GM20431 (cell line): ENCODE measurements around the gene FHDC1.

Experiments
- in situ Hi-C: fragments of 300-500 bp; cut with MseI, MboI; formaldehyde crosslinking; loops from one replicate; pipeline ENCODE4 v1.15.0; 2020; ENCODE audit warnings: low sequenced_read_pairs; ENCODE audit not compliant: unreplicated experiment

FHDC1 gene

DNA sequence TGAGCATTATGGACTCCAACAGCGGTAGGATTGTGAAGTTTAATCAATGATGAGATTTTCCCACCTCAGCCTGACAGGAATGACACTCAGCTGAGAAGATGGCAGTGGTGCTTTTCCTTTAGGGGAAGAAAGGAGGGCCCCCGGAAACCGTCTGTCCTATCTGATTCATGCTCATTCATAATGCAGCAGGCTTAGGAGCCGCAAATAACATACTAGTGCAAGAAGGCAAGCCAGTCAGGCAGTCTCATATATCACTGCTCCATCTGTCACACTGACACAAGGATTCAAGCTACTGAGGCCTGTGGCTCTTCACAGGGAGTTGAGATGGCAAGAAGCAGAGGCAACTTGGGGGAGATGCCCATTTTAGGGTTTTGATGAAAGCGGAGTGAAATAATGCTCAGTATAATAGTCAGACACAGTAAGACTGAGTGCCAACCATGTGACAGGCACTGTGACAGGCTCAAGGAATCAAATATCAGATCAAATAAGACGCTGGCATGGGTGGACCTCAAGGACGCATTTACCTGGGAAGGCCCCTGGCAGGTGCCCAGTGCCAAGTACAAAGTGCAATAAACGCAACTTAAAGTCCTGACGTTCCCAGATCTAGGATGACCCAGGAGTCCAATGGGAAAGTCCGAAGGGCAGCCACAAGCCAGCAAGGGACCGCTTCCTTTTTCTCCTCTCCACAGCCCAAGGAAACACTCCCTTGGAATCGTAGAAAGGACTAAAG, 63.4 kb downstream of the FHDC1 start:
- in situ Hi-C loops = no loop called here

DNA sequence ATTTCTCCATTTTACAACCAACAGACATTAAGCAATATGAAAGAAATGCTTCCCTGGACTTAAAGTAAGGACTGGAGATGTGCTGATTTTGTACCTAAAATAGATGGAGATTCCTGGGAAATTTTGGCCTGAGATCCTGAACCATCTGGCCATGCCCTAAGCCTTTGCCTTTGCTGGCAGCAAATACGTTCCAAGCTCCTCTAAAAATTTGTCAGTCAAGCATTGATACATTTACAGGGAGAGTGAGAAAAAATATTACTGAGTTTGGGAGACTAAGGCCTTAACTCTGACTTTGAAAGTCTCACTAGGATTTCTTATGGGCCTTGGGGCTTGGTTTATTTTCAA, 63.9 kb downstream of the FHDC1 start:
- in situ Hi-C loops = no loop called here

DNA sequence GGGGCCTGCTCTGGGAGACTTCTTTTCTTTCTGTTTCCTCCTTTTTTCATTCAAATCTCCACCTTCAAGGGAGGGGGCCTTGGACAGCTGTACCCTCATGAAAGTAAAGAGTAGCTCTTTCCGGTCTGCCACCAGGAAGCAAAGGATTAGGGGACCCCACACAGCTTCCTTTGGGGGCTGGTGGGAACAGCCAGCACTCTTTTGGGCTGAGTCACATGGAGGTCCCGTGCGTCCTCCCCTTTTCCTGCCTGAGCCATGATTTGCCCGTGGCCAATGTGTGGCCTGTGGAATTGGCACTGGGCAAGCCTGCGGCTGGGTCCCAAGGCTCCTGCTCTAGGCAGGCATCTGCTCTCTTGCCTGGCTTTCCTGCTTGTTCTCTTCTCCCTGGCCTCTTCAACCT, 65.5 kb downstream of the FHDC1 start:
- in situ Hi-C loops = no loop called here

- in situ Hi-C loops = no loop called here
Observed at GRCh38 chr4:153002110-153002509, 66.0 kb downstream of the FHDC1 start.

DNA sequence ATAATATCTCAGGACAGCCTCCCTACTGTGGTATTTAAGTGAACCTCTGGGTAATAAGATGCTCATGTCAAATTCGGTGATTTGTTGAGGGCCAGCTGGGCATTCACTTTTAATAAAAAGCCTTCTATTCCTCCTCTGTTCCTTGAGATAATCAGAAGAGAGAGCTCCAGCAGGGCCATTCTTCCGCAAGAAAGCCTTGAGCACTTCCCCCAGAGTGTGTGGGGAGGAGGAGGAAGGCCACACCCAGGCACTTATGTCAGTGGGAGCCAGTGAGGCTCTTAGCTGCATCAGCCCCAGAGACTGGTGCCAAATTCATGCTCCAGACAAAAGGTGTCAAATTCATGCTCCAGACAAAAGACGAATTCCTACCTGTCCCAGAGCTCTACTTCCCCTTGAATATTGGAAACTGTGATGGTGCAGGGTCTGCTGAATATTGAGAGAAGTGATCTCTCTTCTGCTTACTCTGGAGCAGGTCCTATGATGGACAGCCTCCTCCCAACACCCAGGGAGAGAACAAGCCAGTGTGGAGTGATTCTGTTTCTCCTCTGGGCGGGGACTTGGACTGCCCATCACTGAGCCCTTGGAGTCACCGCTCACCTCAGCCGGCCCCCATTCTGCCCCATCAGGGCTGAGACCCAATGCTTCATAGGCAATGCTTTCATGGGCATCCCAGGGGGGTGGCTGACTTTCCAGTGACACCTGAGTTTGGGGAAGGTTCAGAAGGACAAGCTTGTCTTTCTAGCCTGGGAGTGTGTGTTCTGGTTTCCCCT, 68.1 kb downstream of the FHDC1 start:
- in situ Hi-C loops = no loop called here

DNA sequence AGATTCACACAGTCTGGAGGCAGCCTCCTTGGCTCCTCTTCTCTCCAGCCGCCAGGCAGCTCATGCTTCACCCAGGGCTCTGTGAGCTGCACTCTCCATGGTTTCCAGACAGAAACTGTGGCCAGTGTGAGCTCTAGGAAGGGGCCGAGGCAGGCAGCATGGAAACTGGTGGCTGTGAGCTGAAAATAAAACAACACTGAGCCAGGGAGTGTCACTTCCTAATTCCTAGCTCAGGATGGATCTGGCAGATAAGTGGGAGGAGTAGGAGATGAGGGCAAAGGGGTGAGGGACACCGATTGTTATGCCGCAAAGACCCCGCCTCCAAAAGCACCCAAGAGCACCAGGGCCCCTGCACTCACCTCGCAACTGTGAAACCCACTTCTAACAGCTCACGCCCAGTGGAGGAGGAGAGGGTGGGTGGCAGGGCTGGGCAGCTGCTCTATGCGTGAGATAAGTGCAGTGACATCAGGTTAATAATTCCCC, 69.8 kb downstream of the FHDC1 start:
- in situ Hi-C loops = no loop called here

- in situ Hi-C loops = no loop called here
Observed at GRCh38 chr4:153008578-153009199, 72.6 kb downstream of the FHDC1 start.

GRCh38 chr4:153010146-153010545, 74.0 kb downstream of the FHDC1 start:
- in situ Hi-C loops = no loop called here

DNA sequence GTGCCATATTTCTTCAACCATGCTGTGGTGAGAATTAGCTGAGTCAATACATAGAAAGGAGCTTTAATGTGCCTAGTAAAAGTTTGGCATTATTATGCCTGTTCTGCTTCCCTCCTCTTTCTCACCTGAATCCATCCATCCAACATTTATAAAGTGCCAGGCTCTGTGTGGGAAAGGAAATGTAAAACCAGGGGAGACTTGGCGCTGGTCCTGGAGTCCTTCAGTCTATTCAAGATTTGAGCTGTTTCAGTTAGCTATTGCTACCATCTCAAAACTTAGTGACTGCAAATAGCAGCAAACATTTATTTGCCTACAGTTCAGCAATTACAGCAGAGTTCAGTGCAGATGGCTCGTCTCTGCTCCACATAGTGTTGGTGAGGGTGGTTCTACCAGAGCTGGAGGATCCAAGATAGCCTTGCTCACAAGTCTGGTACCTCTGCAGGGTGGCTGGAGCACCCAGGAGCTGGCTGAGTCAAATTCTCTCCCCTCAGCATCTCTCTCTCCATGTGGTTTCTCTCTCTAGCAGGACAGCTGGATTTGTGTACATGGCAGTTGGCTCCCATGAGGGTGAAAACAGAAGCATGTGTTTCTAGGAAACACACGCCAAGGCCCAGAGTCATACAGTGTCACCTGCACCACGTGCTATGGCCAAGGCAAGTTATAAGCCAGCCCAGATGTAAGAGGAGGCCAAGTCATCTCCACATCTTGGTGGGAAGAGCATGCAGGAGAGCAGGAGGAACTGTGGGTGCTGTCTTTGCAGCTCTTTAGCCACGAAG, 77.3 kb downstream of the FHDC1 start:
- in situ Hi-C loops = no loop called here

DNA sequence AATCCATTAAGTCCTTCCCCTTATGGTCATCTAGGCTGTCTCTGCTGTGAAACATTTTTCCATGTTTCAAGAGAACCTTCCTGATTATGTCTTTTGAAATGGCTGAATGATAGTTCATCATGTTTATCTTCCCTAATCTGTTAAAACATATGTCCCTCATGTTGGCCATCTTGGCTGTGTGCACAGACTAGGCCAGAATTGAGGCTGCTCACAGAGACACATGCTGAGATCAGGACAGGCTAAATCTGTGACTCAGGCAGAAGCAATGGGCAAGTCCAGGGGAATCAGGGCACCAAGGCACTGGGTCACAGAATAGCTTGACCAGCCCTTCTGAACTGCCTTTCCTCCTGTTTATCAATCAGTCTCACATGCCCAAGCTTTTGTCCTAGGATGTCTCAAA, 78.3 kb downstream of the FHDC1 start:
- in situ Hi-C loops = no loop called here

DNA sequence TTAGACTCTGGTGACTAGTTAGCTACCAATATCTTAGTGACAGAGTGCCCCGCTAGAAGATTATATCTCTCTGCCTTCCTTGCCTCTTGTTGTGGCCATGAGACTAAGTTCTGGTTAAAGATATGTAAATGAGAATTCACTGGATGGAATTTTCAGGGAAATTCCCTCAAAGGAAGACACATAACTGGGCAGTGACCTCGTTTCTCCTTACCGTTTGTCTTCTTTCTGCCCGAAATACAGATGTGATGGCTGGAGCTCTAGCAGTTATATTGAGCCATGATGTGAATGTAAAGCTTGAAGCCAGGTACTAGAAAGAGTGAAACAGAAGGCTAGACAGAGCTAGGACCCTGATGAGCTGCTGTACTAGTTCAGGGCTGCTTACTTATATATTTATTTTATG, 80.5 kb downstream of the FHDC1 start:
- in situ Hi-C loops = no loop called here

DNA sequence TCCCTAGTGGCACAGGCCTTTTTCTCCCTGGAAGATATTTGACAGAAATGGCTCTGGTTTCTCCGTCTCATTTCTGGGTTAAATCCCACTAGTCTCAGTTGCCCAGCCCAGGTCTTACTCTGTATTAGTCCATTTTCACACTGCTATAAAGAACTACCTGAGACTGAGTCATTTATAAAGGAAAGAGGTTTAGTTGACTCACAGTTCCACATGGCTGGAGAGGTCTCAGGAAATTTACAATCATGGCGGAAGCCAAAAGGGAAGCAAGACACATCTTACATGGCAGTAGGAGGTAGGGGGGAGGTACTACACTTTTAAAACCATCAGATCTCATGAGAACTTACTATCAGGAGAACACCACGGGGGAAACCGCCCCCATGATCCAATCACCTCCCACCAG, 81.9 kb downstream of the FHDC1 start:
- in situ Hi-C loops = no loop called here

DNA sequence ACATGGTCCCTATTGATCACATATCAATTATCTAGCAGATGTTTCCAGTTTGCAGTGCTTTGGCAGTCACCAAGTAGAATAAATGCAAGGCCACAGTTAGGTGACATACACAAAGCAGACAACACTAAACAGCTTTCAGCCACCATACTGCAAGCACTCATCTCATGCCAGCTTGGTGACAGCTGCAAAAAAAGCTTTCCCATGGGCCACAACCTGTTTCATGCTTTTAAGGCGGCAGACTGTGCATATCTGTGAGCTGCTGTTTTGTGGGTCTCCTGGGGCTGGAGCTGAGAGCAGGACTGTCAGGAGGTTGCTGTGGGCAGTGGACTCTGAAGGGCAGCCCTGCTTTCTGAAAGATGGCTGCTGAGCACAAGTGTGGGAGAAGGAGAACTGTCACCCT, 82.6 kb downstream of the FHDC1 start:
- in situ Hi-C loops = no loop called here

- in situ Hi-C loops = no loop called here
Observed at GRCh38 chr4:153019906-153020305, 83.8 kb downstream of the FHDC1 start.

GRCh38 chr4:153020457-153020856, 84.3 kb downstream of the FHDC1 start:
- in situ Hi-C loops = no loop called here

DNA sequence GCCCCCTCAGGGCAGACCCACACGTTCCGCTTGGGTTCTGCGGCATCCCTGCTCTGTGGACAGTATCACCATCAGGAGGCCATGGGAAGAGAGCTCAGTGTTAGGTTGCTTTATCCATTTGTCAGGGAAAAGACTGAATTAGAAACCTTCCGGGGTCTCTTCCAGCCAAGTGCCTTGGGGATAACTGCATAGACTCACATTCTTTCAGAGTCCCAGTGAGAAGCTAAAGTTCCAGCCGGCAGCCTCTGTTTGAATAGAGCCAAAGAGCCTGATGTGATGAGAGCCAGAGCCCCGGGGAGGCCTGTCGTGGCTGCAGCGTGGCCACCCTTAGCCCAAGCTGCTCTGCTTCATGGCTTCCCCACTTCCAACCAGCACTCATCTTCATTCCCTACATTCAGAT, 85.2 kb downstream of the FHDC1 start:
- in situ Hi-C loops = no loop called here

DNA sequence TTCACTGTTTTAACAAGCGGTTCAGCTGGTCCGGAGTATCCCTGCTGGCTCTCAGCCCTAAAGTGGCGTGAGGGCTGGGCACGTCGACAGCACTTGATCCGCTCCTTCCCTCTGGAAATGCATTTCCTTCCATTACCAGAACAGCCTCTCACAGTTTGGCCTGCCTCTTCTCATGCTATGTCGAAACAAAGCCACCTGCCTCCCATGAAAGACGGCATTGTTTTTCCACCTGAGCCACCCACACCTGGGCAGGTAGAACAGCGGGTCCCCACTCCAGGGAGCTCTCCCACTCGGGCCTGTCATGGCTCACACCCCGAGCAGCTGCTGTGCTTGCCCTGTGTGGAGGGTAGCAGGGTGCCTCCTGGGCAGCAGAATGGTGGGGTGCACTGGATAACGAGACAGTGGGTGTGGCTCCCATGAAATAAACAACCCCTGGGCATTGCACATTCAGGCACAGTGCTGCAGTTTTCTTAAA, 86.2 kb downstream of the FHDC1 start:
- in situ Hi-C loops = no loop called here

DNA sequence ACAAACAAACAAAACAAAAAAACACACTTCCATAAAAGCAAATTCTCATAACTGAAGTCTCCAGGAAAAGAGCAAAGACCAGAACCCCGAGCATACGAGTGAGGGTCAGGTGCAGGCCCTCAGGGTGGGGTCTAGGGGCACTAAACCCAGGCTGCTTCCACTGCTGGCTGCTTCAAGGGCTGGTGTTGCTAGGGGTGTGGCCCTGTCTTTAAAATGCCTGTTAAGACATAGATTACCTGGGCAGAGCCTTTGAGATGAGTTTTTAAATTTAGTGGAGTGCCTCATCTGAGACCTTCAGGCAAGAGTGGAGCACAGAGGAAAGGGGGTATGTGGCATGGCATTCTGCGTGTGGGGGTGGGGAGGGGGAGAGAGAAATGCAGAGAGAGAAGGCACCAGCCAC, 87.0 kb downstream of the FHDC1 start:
- in situ Hi-C loops = no loop called here

DNA sequence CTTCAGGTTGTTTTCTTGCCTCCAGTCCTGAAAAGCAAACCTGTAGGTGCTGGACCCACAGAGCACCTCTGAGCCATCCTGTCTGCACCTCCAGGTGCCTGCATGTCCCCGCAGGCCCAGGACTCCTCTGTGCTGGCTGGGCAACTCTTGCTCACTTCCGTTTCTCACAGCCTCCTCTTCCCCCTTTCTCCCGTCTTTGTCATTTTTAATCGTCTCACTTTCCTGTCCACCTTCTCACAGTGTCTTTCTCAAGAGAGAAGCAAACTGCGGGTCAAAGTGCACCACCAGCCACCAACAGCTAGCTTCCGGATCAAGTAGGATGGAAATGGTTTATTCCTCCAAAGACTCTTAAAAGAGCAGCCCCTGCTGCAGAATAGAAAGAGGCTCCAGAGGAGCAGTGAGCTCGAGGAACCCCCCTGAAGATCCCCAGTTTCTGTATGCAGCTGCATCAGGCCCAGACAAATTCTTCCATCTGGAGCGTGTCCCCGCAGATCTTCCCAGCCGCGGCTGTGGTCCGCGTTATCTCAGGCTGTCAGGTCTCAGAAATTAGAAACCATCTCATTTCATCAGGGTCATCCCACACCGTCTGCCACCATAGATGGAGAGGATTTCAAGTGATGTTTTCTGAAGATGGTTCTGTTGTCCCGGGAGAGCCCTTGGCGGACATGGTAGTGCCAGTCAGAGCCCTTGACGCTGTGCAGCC, 87.7 kb downstream of the FHDC1 start:
- in situ Hi-C loops = no loop called here

GRCh38 chr4:153024466-153024865, 88.3 kb downstream of the FHDC1 start:
- in situ Hi-C loops = no loop called here
